ENCODE data around the gene KCNMA1. TPM values are rescaled to one million over a fixed set of nuclear protein-coding genes. Genes with fewer than 3 reads are reported as not detected.

Gene KCNMA1
- polyA plus RNA-seq, 1 experiment = 21.4 TPM

- no peaks in the 10 kb centered on the region for H3K36me3 ChIP-seq (ENCODE audit: control insufficient read depth, insufficient read depth, low read length)
- DNase-seq (ENCODE audit: low read depth) = no peak
- ChIA-PET POLR2A (interaction anchor here (0.6 kb wide), 1 partner anchor 1392 kb away, joined by 4 read pairs; no protein-coding TSS in a partner anchor), CTCF (interaction anchor here (1.0 to 2.0 kb wide), 2 partner anchors 9 to 25 kb away, joined by 4 to 7 read pairs; no protein-coding TSS in a partner anchor)
- TF ChIP-seq CTCF (IDR thresholded peaks at IDR 0.05; ENCODE audit: insufficient read depth, low read depth, low read length) = no peak
- no peak overlapping the region for H3K4me3 ChIP-seq (ENCODE audit: low read depth, low read length)
- H3K27me3 ChIP-seq (ENCODE audit: control insufficient read depth, insufficient read depth, low read length) = no peaks in the 10 kb centered on the region
Observed at GRCh38 chr10:77062381-77062780, 575.2 kb downstream of the KCNMA1 start.

DNA sequence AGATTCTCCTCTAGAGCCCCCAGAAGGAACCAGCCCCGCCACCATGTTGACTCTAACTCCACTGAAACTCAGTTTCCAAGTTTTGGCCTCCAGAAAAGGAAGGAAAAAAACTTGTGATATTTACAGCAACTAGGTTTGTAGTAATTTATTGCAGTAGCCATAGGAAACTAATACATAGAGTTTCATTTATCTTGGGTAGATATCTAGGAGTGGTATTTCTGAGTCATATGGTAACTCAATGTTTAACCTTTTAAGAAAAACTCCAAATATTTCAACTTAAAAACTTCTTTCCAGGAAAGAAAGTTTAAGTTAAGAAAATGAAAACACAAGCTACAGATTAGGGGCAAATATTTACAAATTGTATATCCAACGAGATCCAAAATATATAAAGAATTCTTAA is 576.7 kb downstream of the KCNMA1 start:
- H3K27me3 ChIP-seq (ENCODE audit: control insufficient read depth, insufficient read depth, low read length) = no peaks in the 10 kb centered on the region
- ChIA-PET CTCF (interaction anchor here (1.1 kb wide), 1 partner anchor 11 kb away, joined by 4 read pairs; no protein-coding TSS in a partner anchor), POLR2A (no interaction called here)
- no peak for DNase-seq (ENCODE audit: low read depth)
- H3K4me3 ChIP-seq (ENCODE audit: low read depth, low read length) = no peak overlapping the region
- TF ChIP-seq CTCF (IDR thresholded peaks at IDR 0.05; ENCODE audit: insufficient read depth, low read depth, low read length) = no peak
- H3K36me3 ChIP-seq (ENCODE audit: control insufficient read depth, insufficient read depth, low read length) = no peaks in the 10 kb centered on the region

DNA sequence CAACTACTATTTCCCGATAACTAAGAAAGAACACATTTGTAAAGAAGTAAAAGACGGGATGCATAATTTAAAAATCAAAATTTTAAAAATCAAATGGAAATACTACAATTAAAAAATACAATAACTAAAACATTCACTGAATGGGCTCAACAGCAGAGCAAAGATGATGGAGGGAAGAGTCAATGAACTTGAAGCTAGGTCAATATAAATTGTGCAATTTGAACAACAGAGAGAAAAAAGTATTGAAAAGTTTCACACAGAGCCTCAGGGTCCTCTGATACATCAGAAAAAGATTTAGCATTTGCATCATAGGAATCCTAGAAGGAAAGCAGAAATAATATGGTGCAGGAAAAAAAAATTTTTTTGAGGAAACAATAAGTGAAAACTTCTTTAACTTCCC is 581.0 kb downstream of the KCNMA1 start:
- H3K27me3 ChIP-seq (ENCODE audit: control insufficient read depth, insufficient read depth, low read length) = no peaks in the 10 kb centered on the region
- H3K36me3 ChIP-seq (ENCODE audit: control insufficient read depth, insufficient read depth, low read length) = no peaks in the 10 kb centered on the region
- no peak for TF ChIP-seq CTCF (IDR thresholded peaks at IDR 0.05; ENCODE audit: insufficient read depth, low read depth, low read length)
- POLR2A ChIA-PET = no interaction called here
- no peak overlapping the region for H3K4me3 ChIP-seq (ENCODE audit: low read depth, low read length)
- CTCF ChIA-PET = no interaction called here
- no peak for DNase-seq (ENCODE audit: low read depth)

DNA sequence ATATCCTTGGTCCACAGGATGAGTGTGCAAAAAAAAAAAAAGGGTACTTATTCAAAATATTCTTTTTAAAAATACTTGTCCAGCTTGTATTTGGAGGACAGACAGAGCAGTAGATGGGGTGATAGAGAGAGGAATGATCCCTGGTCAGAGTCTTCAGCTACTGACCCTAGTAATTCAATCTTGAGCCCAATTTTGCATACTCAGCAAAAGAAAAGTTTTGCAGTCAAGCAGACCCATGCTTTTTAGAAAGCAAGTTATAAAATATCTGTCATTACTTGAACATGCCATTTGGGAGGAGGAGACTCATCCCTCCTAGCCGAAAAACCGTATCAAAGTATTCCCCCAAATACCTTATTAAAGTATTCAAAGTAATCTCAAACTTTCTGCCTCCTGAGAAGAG is 585.0 kb downstream of the KCNMA1 start:
- ChIA-PET POLR2A (no interaction called here), CTCF (interaction anchor here (0.6 kb wide), 1 partner anchor 19 kb away, joined by 5 read pairs; no protein-coding TSS in a partner anchor)
- Histone ChIP-seq H3K36me3 (ENCODE audit: control insufficient read depth, insufficient read depth, low read length) (no peaks in the 10 kb centered on the region), H3K27me3 (ENCODE audit: control insufficient read depth, insufficient read depth, low read length) (no peaks in the 10 kb centered on the region), H3K4me3 (ENCODE audit: low read depth, low read length) (no peak overlapping the region)
- no peak for DNase-seq (ENCODE audit: low read depth)
- no peak for TF ChIP-seq CTCF (IDR thresholded peaks at IDR 0.05; ENCODE audit: insufficient read depth, low read depth, low read length)

GRCh38 chr10:77051837-77052236 is 585.8 kb downstream of the KCNMA1 start:
- ChIA-PET POLR2A (no interaction called here), CTCF (interaction anchor here (0.6 kb wide), 1 partner anchor 1227 kb away, joined by 4 read pairs; no protein-coding TSS in a partner anchor)
- Histone ChIP-seq H3K27me3 (ENCODE audit: control insufficient read depth, insufficient read depth, low read length) (no peaks in the 10 kb centered on the region), H3K4me3 (ENCODE audit: low read depth, low read length) (no peak overlapping the region), H3K36me3 (ENCODE audit: control insufficient read depth, insufficient read depth, low read length) (no peaks in the 10 kb centered on the region)
- no peak for TF ChIP-seq CTCF (IDR thresholded peaks at IDR 0.05; ENCODE audit: insufficient read depth, low read depth, low read length)
- DNase-seq (ENCODE audit: low read depth) = no peak
